ENCODE results near the gene WDR70.
"Not testable (repeated sequence)": the region's sequence is repeated elsewhere in the genome, so short reads cannot be mapped to it uniquely, and the experiment has no call there.

WDR70 gene

GRCh38 chr5:37606148-37606547 lies 227.0 kb downstream of the WDR70 start:
- DNase-seq (ENCODE audit: low read depth), result no peak
- H3K9ac ChIP-seq (ENCODE audit: low read length), result no peak overlapping the region
- no peaks in the 10 kb centered on the region for H3K27me3 ChIP-seq (replicated peaks; ENCODE audit: control insufficient read depth, insufficient read depth, low read length)
- H3K4me3 ChIP-seq (ENCODE audit: low read length), result no peak overlapping the region
- peaks cover 2% of the 10 kb centered on the region for H3K9me3 ChIP-seq (ENCODE audit: control insufficient read depth, low read length)
- no peaks in the 10 kb centered on the region for H3K4me1 ChIP-seq (ENCODE audit: control insufficient read depth, insufficient read depth, low read length)
- peaks cover 17% of the 10 kb centered on the region for H3K36me3 ChIP-seq (ENCODE audit: control insufficient read depth, insufficient read depth, low read length, severe bottlenecking)

GRCh38 chr5:37606632-37607248 lies 227.6 kb downstream of the WDR70 start:
- no peaks in the 10 kb centered on the region for H3K9me3 ChIP-seq (ENCODE audit: control insufficient read depth, low read length)
- no peak overlapping the region for H3K9ac ChIP-seq (ENCODE audit: low read length)
- peaks cover 16% of the 10 kb centered on the region for H3K36me3 ChIP-seq (ENCODE audit: control insufficient read depth, insufficient read depth, low read length, severe bottlenecking)
- no peaks in the 10 kb centered on the region for H3K4me1 ChIP-seq (ENCODE audit: control insufficient read depth, insufficient read depth, low read length)
- no peak for DNase-seq (ENCODE audit: low read depth)
- H3K4me3 ChIP-seq (ENCODE audit: low read length), result no peak overlapping the region
- H3K27me3 ChIP-seq (replicated peaks; ENCODE audit: control insufficient read depth, insufficient read depth, low read length), result no peaks in the 10 kb centered on the region

- H3K4me1 ChIP-seq (ENCODE audit: control insufficient read depth, insufficient read depth, low read length), result peaks cover 8% of the 10 kb centered on the region
- no peaks in the 10 kb centered on the region for H3K27me3 ChIP-seq (replicated peaks; ENCODE audit: control insufficient read depth, insufficient read depth, low read length)
- peak overlapping the region; percentile 26 for H3K9ac ChIP-seq (ENCODE audit: low read length)
- peak; percentile 91 for DNase-seq (ENCODE audit: low read depth)
- peak overlapping the region; percentile 7 for H3K4me3 ChIP-seq (ENCODE audit: low read length)
- H3K9me3 ChIP-seq (ENCODE audit: control insufficient read depth, low read length), result no peaks in the 10 kb centered on the region
- no peaks in the 10 kb centered on the region for H3K36me3 ChIP-seq (ENCODE audit: control insufficient read depth, insufficient read depth, low read length, severe bottlenecking)
These were observed 236.1 kb downstream of the WDR70 start for GRCh38 chr5:37615184-37615583.

- Histone ChIP-seq H3K9ac (ENCODE audit: low read length) (no peak overlapping the region), H3K4me1 (ENCODE audit: control insufficient read depth, insufficient read depth, low read length) (peaks cover 7% of the 10 kb centered on the region), H3K4me3 (ENCODE audit: low read length) (no peak overlapping the region), H3K36me3 (ENCODE audit: control insufficient read depth, insufficient read depth, low read length, severe bottlenecking) (peaks cover 5% of the 10 kb centered on the region), H3K9me3 (ENCODE audit: control insufficient read depth, low read length) (no peaks in the 10 kb centered on the region), H3K27me3 (replicated peaks; ENCODE audit: control insufficient read depth, insufficient read depth, low read length) (no peaks in the 10 kb centered on the region)
- DNase-seq (ENCODE audit: low read depth), result peak; percentile 72
These were observed 240.2 kb downstream of the WDR70 start for GRCh38 chr5:37619353-37619752.

- not testable (repeated sequence) for H3K27me3 ChIP-seq (replicated peaks; ENCODE audit: control insufficient read depth, insufficient read depth, low read length); H3K9ac ChIP-seq (ENCODE audit: low read length); H3K4me1 ChIP-seq (ENCODE audit: control insufficient read depth, insufficient read depth, low read length); DNase-seq (ENCODE audit: low read depth); H3K9me3 ChIP-seq (ENCODE audit: control insufficient read depth, low read length); H3K36me3 ChIP-seq (ENCODE audit: control insufficient read depth, insufficient read depth, low read length, severe bottlenecking); H3K4me3 ChIP-seq (ENCODE audit: low read length)
These were observed 243.2 kb downstream of the WDR70 start for GRCh38 chr5:37622354-37622753.

GRCh38 chr5:37626266-37626665 lies 247.1 kb downstream of the WDR70 start:
- DNase-seq (ENCODE audit: low read depth), result no peak
- Histone ChIP-seq H3K9ac (ENCODE audit: low read length) (no peak overlapping the region), H3K9me3 (ENCODE audit: control insufficient read depth, low read length) (peaks cover 11% of the 10 kb centered on the region), H3K4me3 (ENCODE audit: low read length) (no peak overlapping the region), H3K27me3 (replicated peaks; ENCODE audit: control insufficient read depth, insufficient read depth, low read length) (no peaks in the 10 kb centered on the region), H3K4me1 (ENCODE audit: control insufficient read depth, insufficient read depth, low read length) (no peaks in the 10 kb centered on the region), H3K36me3 (ENCODE audit: control insufficient read depth, insufficient read depth, low read length, severe bottlenecking) (peaks cover 7% of the 10 kb centered on the region)

GRCh38 chr5:37628876-37629275 lies 249.8 kb downstream of the WDR70 start:
- DNase-seq (ENCODE audit: low read depth), result no peak
- Histone ChIP-seq H3K36me3 (ENCODE audit: control insufficient read depth, insufficient read depth, low read length, severe bottlenecking) (peaks cover 6% of the 10 kb centered on the region), H3K9ac (ENCODE audit: low read length) (no peak overlapping the region), H3K4me1 (ENCODE audit: control insufficient read depth, insufficient read depth, low read length) (no peaks in the 10 kb centered on the region), H3K9me3 (ENCODE audit: control insufficient read depth, low read length) (peaks cover 11% of the 10 kb centered on the region), H3K4me3 (ENCODE audit: low read length) (peak overlapping the region; percentile 24), H3K27me3 (replicated peaks; ENCODE audit: control insufficient read depth, insufficient read depth, low read length) (no peaks in the 10 kb centered on the region)

GRCh38 chr5:37631939-37632338 lies 252.8 kb downstream of the WDR70 start:
- peaks cover 11% of the 10 kb centered on the region for H3K9me3 ChIP-seq (ENCODE audit: control insufficient read depth, low read length)
- H3K4me3 ChIP-seq (ENCODE audit: low read length), result no peak overlapping the region
- no peak for DNase-seq (ENCODE audit: low read depth)
- H3K36me3 ChIP-seq (ENCODE audit: control insufficient read depth, insufficient read depth, low read length, severe bottlenecking), result peaks cover 6% of the 10 kb centered on the region
- no peak overlapping the region for H3K9ac ChIP-seq (ENCODE audit: low read length)
- no peaks in the 10 kb centered on the region for H3K27me3 ChIP-seq (replicated peaks; ENCODE audit: control insufficient read depth, insufficient read depth, low read length)
- no peaks in the 10 kb centered on the region for H3K4me1 ChIP-seq (ENCODE audit: control insufficient read depth, insufficient read depth, low read length)

- H3K9ac ChIP-seq (ENCODE audit: low read length), result no peak overlapping the region
- H3K4me3 ChIP-seq (ENCODE audit: low read length), result no peak overlapping the region
- no peak for DNase-seq (ENCODE audit: low read depth)
- no peaks in the 10 kb centered on the region for H3K27me3 ChIP-seq (replicated peaks; ENCODE audit: control insufficient read depth, insufficient read depth, low read length)
- H3K4me1 ChIP-seq (ENCODE audit: control insufficient read depth, insufficient read depth, low read length), result peaks cover 3% of the 10 kb centered on the region
- H3K36me3 ChIP-seq (ENCODE audit: control insufficient read depth, insufficient read depth, low read length, severe bottlenecking), result no peaks in the 10 kb centered on the region
- no peaks in the 10 kb centered on the region for H3K9me3 ChIP-seq (ENCODE audit: control insufficient read depth, low read length)
These were observed 258.2 kb downstream of the WDR70 start for GRCh38 chr5:37637165-37637845.

GRCh38 chr5:37638897-37639296 lies 259.8 kb downstream of the WDR70 start:
- no peaks in the 10 kb centered on the region for H3K36me3 ChIP-seq (ENCODE audit: control insufficient read depth, insufficient read depth, low read length, severe bottlenecking)
- H3K4me1 ChIP-seq (ENCODE audit: control insufficient read depth, insufficient read depth, low read length), result peaks cover 3% of the 10 kb centered on the region
- H3K9me3 ChIP-seq (ENCODE audit: control insufficient read depth, low read length), result no peaks in the 10 kb centered on the region
- no peak overlapping the region for H3K4me3 ChIP-seq (ENCODE audit: low read length)
- peak; percentile 19 for DNase-seq (ENCODE audit: low read depth)
- H3K9ac ChIP-seq (ENCODE audit: low read length), result no peak overlapping the region
- H3K27me3 ChIP-seq (replicated peaks; ENCODE audit: control insufficient read depth, insufficient read depth, low read length), result no peaks in the 10 kb centered on the region

GRCh38 chr5:37640088-37640487 lies 261.0 kb downstream of the WDR70 start:
- Histone ChIP-seq H3K27me3 (replicated peaks; ENCODE audit: control insufficient read depth, insufficient read depth, low read length) (no peaks in the 10 kb centered on the region), H3K4me1 (ENCODE audit: control insufficient read depth, insufficient read depth, low read length) (peaks cover 3% of the 10 kb centered on the region), H3K9ac (ENCODE audit: low read length) (no peak overlapping the region), H3K36me3 (ENCODE audit: control insufficient read depth, insufficient read depth, low read length, severe bottlenecking) (no peaks in the 10 kb centered on the region), H3K4me3 (ENCODE audit: low read length) (no peak overlapping the region), H3K9me3 (ENCODE audit: control insufficient read depth, low read length) (peaks cover 3% of the 10 kb centered on the region)
- no peak for DNase-seq (ENCODE audit: low read depth)

GRCh38 chr5:37641933-37642332 lies 262.8 kb downstream of the WDR70 start:
- no peak overlapping the region for H3K4me3 ChIP-seq (ENCODE audit: low read length)

More at GRCh38 chr5:37641933-37642332, 262.8 kb downstream of the WDR70 start:
- Histone ChIP-seq H3K9me3 (ENCODE audit: control insufficient read depth, low read length) (peaks cover 10% of the 10 kb centered on the region), H3K36me3 (ENCODE audit: control insufficient read depth, insufficient read depth, low read length, severe bottlenecking) (no peaks in the 10 kb centered on the region), H3K4me1 (ENCODE audit: control insufficient read depth, insufficient read depth, low read length) (peaks cover 3% of the 10 kb centered on the region), H3K9ac (ENCODE audit: low read length) (no peak overlapping the region), H3K27me3 (replicated peaks; ENCODE audit: control insufficient read depth, insufficient read depth, low read length) (no peaks in the 10 kb centered on the region)
- DNase-seq (ENCODE audit: low read depth), result no peak

All from adipocyte (in vitro differentiated cells).